Endothelial cell of umbilical vein (primary cell): ENCODE measurements around the gene LRRC27. TPM values are rescaled to one million over a fixed set of nuclear protein-coding genes. Genes with fewer than 3 reads are reported as not detected.

Experiments
- BruUV-seq: library from RNA; stranded (reverse); fragments of 400-500 nt; replicated peaks from 2 replicates; lab custom pipeline; 2021; lab: Mats Ljungman, UMichigan
- CTCF ChIA-PET: fragments of 300-600, 350-600 bp; sonication (Branson Sonifier 250); formaldehyde crosslinking; loops from one replicate; lab custom pipeline; 2021; ENCODE audit warnings: antibody characterized with exemption, inconsistent platforms; lab: Charles Lee
- POLR2A ChIA-PET: fragments of 300-600, 350-600 bp; sonication (Branson Sonifier 250); formaldehyde crosslinking; loops from one replicate; lab custom pipeline; 2021; ENCODE audit warnings: antibody characterized with exemption, inconsistent platforms; lab: Charles Lee
- DNase-seq: peaks from one replicate; pipeline ENCODE4 v3.0.0-alpha.2; 2011; ENCODE audit warnings: low read depth, low spot score
- FAIRE-seq: peaks from 2 replicates; lab custom pipeline; 2011; peaks lifted over from hg19 to GRCh38; lab: Jason Lieb, UNC
- H2AFZ ChIP-seq: 2 replicates; pipeline ENCODE4 v1.6.0; 2012; ENCODE audit warnings: low read depth, low read length, control low read depth, inconsistent platforms
- H3K27ac ChIP-seq: 2 replicates; pipeline ENCODE4 v1.5.1; 2011; ENCODE audit warnings: low read depth, mild to moderate bottlenecking, control low read depth, low read length, moderate library complexity; ENCODE audit not compliant: insufficient read depth
- H3K27me3 ChIP-seq, 2 experiments: 2 replicates each; pipeline versions ENCODE4 v1.6.0 to v1.6.1; 2011; ENCODE audit warnings: low read length in 2 of 2, mixed read lengths in 1 of 2; ENCODE audit not compliant: control insufficient read depth in 2 of 2, insufficient read depth in 2 of 2
- H3K36me3 ChIP-seq, 2 experiments: 2 replicates in 1 of 2; 3 replicates in 1 of 2; pipeline ENCODE4 v1.5.1; 2011; ENCODE audit warnings: low read length in 2 of 2, mild to moderate bottlenecking in 1 of 2, moderate library complexity in 1 of 2; ENCODE audit not compliant: control insufficient read depth in 2 of 2, insufficient read depth in 2 of 2; ENCODE audit errors: extremely low read depth in 1 of 2
- H3K4me1 ChIP-seq: 3 replicates; pipeline ENCODE4 v1.5.1; 2011; ENCODE audit warnings: mild to moderate bottlenecking, low read length; ENCODE audit not compliant: control insufficient read depth, insufficient read depth; ENCODE audit errors: extremely low read depth
- H3K4me2 ChIP-seq: 2 replicates; pipeline ENCODE4 v1.6.1; 2011; ENCODE audit warnings: low read length, control low read depth, mixed read lengths; ENCODE audit not compliant: insufficient read depth
- H3K4me3 ChIP-seq, 3 experiments: fragments of 200-600 bp in 1 of 3; sonication (generic), shearing (Covaris generic) in 1 of 3; replicated peaks in 1 of 3; 2 replicates each; pipeline ENCODE4 v1.5.1; 2011 to 2016; ENCODE audit warnings: control low read depth in 3 of 3, low read length in 3 of 3, mild to moderate bottlenecking in 2 of 3, inconsistent platforms in 1 of 3, low read depth in 1 of 3, moderate library complexity in 1 of 3; ENCODE audit not compliant: insufficient read depth in 1 of 3
- H3K79me2 ChIP-seq: 2 replicates; pipeline ENCODE4 v1.6.0; 2012; ENCODE audit warnings: low read length, inconsistent platforms; ENCODE audit not compliant: control insufficient read depth, insufficient read depth
- H3K9ac ChIP-seq: replicated peaks from 2 replicates; pipeline ENCODE3; 2011; ENCODE audit warnings: low read length, control low read depth; ENCODE audit not compliant: insufficient read depth; ENCODE audit errors: extremely low read depth
- H3K9me1 ChIP-seq: replicated peaks from 3 replicates; pipeline ENCODE4 v1.6.0; 2011; ENCODE audit warnings: mild to moderate bottlenecking, low read length; ENCODE audit not compliant: control insufficient read depth, insufficient read depth; ENCODE audit errors: extremely low read depth
- H3K9me3 ChIP-seq: replicated peaks from 2 replicates; pipeline ENCODE4 v1.5.1; 2012; ENCODE audit warnings: low read length, inconsistent platforms; ENCODE audit not compliant: control insufficient read depth, insufficient read depth
- H4K20me1 ChIP-seq: replicated peaks from 2 replicates; pipeline ENCODE3; 2011; ENCODE audit warnings: mild to moderate bottlenecking, low read length; ENCODE audit not compliant: control insufficient read depth, insufficient read depth; ENCODE audit errors: extremely low read depth
- EZH2 ChIP-seq: IDR thresholded peaks from 2 replicates; pipeline ENCODE4 v1.6.1; 2012; ENCODE audit warnings: borderline replicate concordance, low read depth, mild to moderate bottlenecking, moderate library complexity, low read length, inconsistent platforms; ENCODE audit not compliant: severe bottlenecking
- FOS ChIP-seq: IDR thresholded peaks from 2 replicates; pipeline ENCODE4 v1.6.1; 2011; ENCODE audit warnings: mild to moderate bottlenecking, low read length, moderate library complexity, borderline replicate concordance; ENCODE audit not compliant: insufficient read depth
- JUN ChIP-seq: IDR thresholded peaks from 2 replicates; pipeline ENCODE4 v1.6.1; 2011; ENCODE audit warnings: borderline replicate concordance, low read depth; ENCODE audit not compliant: insufficient read length, insufficient read depth
- POLR2A ChIP-seq: IDR thresholded peaks from 2 replicates; pipeline ENCODE4 v1.6.1; 2012; ENCODE audit warnings: low read depth, mild to moderate bottlenecking, control low read depth, low read length
- POLR2AphosphoS5 ChIP-seq: IDR thresholded peaks from 2 replicates; pipeline ENCODE4 v1.6.1; 2012; ENCODE audit warnings: low read depth, mild to moderate bottlenecking, control low read depth, low read length, moderate library complexity; ENCODE audit not compliant: insufficient read depth
- dilution Hi-C: fragments of 300-500 bp; cut with MboI; formaldehyde crosslinking; loops from one replicate; pipeline ENCODE4 v1.15.0; 2019; ENCODE audit warnings: low sequenced_read_pairs; ENCODE audit not compliant: extremely low pct_ligation_motif_present
- intact Hi-C: fragments of 100-400 bp; cut with micrococcal nuclease; formaldehyde crosslinking; loops from one replicate; pipeline ENCODE4 v1.10.0; 2022
- polyA plus RNA-seq, 4 experiments: library from polyadenylated mRNA; depleted of rRNA in 3 of 4; stranded (reverse) in 3 of 4; unstranded in 1 of 4; fragments of >200 nt; gene quantifications; 2 replicates each; pipeline versions ENCODE4 v1.2.1 to v1.2.3, GENCODE V29; 2011 to 2012; ENCODE audit warnings: missing spikeins in 1 of 4
- total RNA-seq: library from RNA; stranded (reverse); gene quantifications from 2 replicates; pipeline ENCODE4 v1.2.3, GENCODE V29; 2021
- TF ChIP-seq, protein P1 (sequence below), 2 donors: IDR thresholded peaks; 1 replicate in 1 of 2; 2 replicates in 1 of 2; pipeline ENCODE4 v1.5.1; 2011; ENCODE audit warnings: low read length in 2 of 2, mild to moderate bottlenecking in 2 of 2, moderate library complexity in 2 of 2, control low read depth in 1 of 2, inconsistent platforms in 1 of 2, low read depth in 1 of 2; ENCODE audit not compliant: insufficient read depth in 1 of 2; ENCODE audit errors: extremely low read depth in 1 of 2
- TF ChIP-seq, protein P2 (sequence below): IDR thresholded peaks from 2 replicates; pipeline ENCODE4 v1.6.1; 2011; ENCODE audit not compliant: insufficient read depth, insufficient read length

Gene LRRC27
- total and polyA plus RNA-seq, 2 donors (not counting 3 experiments of a cell fraction or from before 2014, with no cell fraction given) = 8.3 to 13.6 TPM

DNA sequence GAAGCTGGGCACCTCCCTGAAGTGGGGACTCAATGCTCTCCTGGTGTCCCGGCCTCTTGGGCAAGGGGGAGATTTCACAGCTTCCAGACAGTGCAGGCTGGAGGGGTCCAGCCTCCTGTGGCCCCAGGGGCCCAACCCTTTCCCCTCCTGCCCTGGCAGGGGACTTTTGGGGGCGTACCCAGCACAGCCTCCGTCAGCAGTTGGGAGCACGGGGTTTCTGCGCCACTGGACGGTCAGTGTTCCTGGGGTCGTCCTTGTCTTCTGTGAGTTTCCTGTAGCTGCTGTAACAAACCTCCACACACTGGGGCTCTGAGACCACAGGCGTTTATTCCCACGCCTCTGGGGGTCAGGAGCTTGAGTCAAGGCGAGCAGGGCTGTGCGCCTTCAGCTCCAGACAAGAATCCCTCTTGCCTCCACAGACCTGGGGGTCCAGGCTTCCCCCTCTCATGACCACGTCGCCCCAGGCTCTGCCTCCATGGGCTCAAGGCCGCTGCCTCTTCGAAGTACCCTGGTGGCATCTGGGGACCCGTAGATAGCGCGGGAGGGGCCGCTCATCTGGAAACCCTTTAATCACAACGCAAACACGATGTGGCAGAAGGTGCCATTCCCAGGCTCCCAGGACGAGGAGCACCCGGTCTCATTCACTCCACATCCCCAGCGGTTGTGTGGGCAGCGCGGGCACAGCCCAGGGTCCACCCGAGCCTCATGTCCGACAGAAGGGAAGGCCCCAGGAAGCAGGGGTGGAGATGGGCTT is 79.0 kb downstream of the LRRC27 start:
- H3K4me3 ChIP-seq = no peak overlapping the region
- BruUV-seq = no TSS peak
- ChIA-PET POLR2A (no interaction called here), CTCF (interaction anchor here (1.1 to 1.5 kb wide), 3 partner anchors 10 to 43 kb away, joined by 3 to 4 read pairs (median 3); no protein-coding TSS in a partner anchor)
- H3K4me2 ChIP-seq = no peak overlapping the region
- no peak overlapping the region for H2AFZ ChIP-seq
- H3K27ac ChIP-seq = no peak overlapping the region
- FAIRE-seq (no peak), DNase-seq (no peak)
- H3K79me2 ChIP-seq = peaks cover 8% of the 10 kb centered on the region
- H3K27me3 ChIP-seq = no peaks in the 10 kb centered on the region
- H4K20me1 ChIP-seq = no peaks in the 10 kb centered on the region
- dilution Hi-C loops = no loop called here
- intact Hi-C loops = no loop called here
- H3K4me1 ChIP-seq = peaks cover 23% of the 10 kb centered on the region
- H3K9me3 ChIP-seq = no peaks in the 10 kb centered on the region
- H3K36me3 ChIP-seq = no peaks in the 10 kb centered on the region
- no peaks in the 10 kb centered on the region for H3K9me1 ChIP-seq
- TF ChIP-seq, protein P1, sequence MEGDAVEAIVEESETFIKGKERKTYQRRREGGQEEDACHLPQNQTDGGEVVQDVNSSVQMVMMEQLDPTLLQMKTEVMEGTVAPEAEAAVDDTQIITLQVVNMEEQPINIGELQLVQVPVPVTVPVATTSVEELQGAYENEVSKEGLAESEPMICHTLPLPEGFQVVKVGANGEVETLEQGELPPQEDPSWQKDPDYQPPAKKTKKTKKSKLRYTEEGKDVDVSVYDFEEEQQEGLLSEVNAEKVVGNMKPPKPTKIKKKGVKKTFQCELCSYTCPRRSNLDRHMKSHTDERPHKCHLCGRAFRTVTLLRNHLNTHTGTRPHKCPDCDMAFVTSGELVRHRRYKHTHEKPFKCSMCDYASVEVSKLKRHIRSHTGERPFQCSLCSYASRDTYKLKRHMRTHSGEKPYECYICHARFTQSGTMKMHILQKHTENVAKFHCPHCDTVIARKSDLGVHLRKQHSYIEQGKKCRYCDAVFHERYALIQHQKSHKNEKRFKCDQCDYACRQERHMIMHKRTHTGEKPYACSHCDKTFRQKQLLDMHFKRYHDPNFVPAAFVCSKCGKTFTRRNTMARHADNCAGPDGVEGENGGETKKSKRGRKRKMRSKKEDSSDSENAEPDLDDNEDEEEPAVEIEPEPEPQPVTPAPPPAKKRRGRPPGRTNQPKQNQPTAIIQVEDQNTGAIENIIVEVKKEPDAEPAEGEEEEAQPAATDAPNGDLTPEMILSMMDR (IDR thresholded peaks at IDR 0.05; ENCODE audit: extremely low read depth in 1 of 2, insufficient read depth in 1 of 2, low read depth in 1 of 2, low read length in 2 of 2) = no peak
- TF ChIP-seq POLR2A (no peak), POLR2AphosphoS5 (no peak), JUN (no peak), EZH2 (no peak), FOS (no peak)
- TF ChIP-seq, protein P2, sequence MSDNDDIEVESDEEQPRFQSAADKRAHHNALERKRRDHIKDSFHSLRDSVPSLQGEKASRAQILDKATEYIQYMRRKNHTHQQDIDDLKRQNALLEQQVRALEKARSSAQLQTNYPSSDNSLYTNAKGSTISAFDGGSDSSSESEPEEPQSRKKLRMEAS = no peak
- H3K9ac ChIP-seq = no peak overlapping the region
